ENCODE results near the gene UBE4A. TPM values are rescaled to one million over a fixed set of nuclear protein-coding genes. Genes with fewer than 3 reads are reported as not detected.

The UBE4A gene
- total and polyA plus RNA-seq, 9 of the 15 experiments (the other 6 are each of a cell fraction or from before 2014, with no cell fraction given) = 13.5 to 45.2 (median 26.8) TPM

GRCh38 chr11:118415739-118416068, 56.3 kb downstream of the UBE4A start (continued):
- TF ChIP-seq HMBOX1 (IDR thresholded peaks at IDR 0.05) (peak; percentile 82), TAL1 (IDR thresholded peaks at IDR 0.05) (peak; percentile 83), SLC30A9 (CRISPR knock-in tag; IDR thresholded peaks at IDR 0.05) (no peak), MTA2 (IDR thresholded peaks at IDR 0.05; ENCODE audit: low read depth) (peak; percentile 70), CBX1 (IDR thresholded peaks at IDR 0.05; ENCODE audit: low read depth) (no peak), MAZ (CRISPR knock-in tag; conservative IDR thresholded peaks at IDR 0.05 in 1 of 2, IDR thresholded peaks at IDR 0.05 in 1 of 2) (0 out of 4 replicates have a peak, but pooled peaks of 1 of the 2 experiments have one; percentile 12), E2F1 (CRISPR knock-in tag; IDR thresholded peaks at IDR 0.05) (no peak), HNRNPLL (IDR thresholded peaks at IDR 0.05; ENCODE audit: low read depth, low read length, poor library complexity, severe bottlenecking) (no peak), CAMTA2 (CRISPR knock-in tag; conservative IDR thresholded peaks at IDR 0.05) (no peak), FOXO4 (CRISPR knock-in tag; IDR thresholded peaks at IDR 0.05) (no peak), U2AF1 (optimal IDR thresholded peaks at IDR 0.05; ENCODE audit: low read depth, low read length) (no peak), CC2D1A (IDR thresholded peaks at IDR 0.05) (no peak), RAD21 (CRISPR knock-in tag; conservative IDR thresholded peaks at IDR 0.05 in 1 of 2, IDR thresholded peaks at IDR 0.05 in 1 of 2) (peak; percentile 11 to 27; a peak in 3 of 4 replicates), MECOM (CRISPR knock-in tag; IDR thresholded peaks at IDR 0.05) (no peak), POLR2AphosphoS2 (IDR thresholded peaks at IDR 0.05; ENCODE audit: low read length) (no peak), ZNF589 (CRISPR knock-in tag; IDR thresholded peaks at IDR 0.05; ENCODE audit: low read depth) (no peak), L3MBTL2 (IDR thresholded peaks at IDR 0.05) (no peak), E2F8 (IDR thresholded peaks at IDR 0.05; ENCODE audit: low read depth, partially characterized antibody) (peak; percentile 75), TBL1XR1 (IDR thresholded peaks at IDR 0.05; ENCODE audit: low read length in 2 of 2) (peak; percentile 65 to 90; a peak in 2 of 4 replicates), CHD2 (IDR thresholded peaks at IDR 0.05; ENCODE audit: low read depth, low read length) (no peak), ZNF174 (CRISPR knock-in tag; IDR thresholded peaks at IDR 0.05) (no peak), SETDB1 (IDR thresholded peaks at IDR 0.05; ENCODE audit: low read length) (no peak), TCF3 (CRISPR knock-in tag; IDR thresholded peaks at IDR 0.05) (peak; percentile 80), MAFK (IDR thresholded peaks at IDR 0.05; ENCODE audit: low read length) (peak; percentile 89), KDM4B (IDR thresholded peaks at IDR 0.05; ENCODE audit: borderline replicate concordance in 2 of 2, low read depth in 1 of 2) (no peak), PML (IDR thresholded peaks at IDR 0.05; ENCODE audit: low read length) (peak; percentile 78)

Measured in K562 (cell line).